ENCODE data around the gene EME2. TPM values are rescaled to one million over a fixed set of nuclear protein-coding genes. Genes with fewer than 3 reads are reported as not detected.

EME2 gene
- total and polyA plus RNA-seq, 2 of the 13 experiments (the other 11 are each of a cell fraction or from before 2014, with no cell fraction given): 4.4 to 7.6 TPM

DNA sequence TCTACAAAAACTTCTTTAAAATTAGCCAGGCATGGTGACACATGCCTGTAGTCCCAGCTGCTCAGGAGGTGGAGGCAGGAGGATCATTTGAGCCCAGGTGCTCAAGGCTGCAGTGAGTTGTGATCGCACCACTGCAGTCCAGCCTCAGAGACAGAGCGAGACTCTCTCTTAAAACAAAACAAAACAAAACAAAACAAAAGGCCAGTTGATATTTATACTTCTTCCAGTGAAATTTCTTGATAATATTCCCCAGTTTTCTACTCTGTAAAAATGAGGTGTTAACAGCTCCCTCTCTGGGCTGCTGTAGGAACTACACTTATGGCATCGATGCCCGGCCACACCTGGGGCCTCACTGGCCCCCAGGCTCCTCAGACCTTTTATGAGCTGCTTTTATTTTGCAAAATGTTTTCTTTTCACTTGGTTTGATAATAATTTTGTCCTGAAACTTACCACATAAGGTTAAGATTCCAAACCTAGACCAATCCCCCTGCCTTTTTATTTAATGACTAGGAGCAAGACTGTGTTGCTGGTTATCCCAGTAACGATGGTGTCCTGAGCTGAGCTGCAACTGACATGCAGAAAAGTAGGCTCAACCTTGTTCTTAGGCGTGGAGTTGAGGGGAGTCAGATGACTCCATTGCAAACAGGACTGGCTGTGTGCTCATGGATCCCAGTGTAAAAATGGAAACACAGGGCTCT, 49.0 kb upstream of the EME2 start:
- Histone ChIP-seq H3K36me3 (replicated peaks in 1 of 2; ENCODE audit: control insufficient read depth in 1 of 2, insufficient read depth in 2 of 2, low read length in 2 of 2) (peaks cover 24 to 33% of the 10 kb centered on the region in 2 experiments; a peak in 4 of 5 replicates), H2AFZ (ENCODE audit: low read length) (no peak overlapping the region), H3K4me1 (ENCODE audit: insufficient read depth, low read length) (peaks cover 50% of the 10 kb centered on the region), H3K27me3 (ENCODE audit: control insufficient read depth in 1 of 2, insufficient read depth in 2 of 2, low read length in 2 of 2) (no peaks in the 10 kb centered on the region), H3K9ac (ENCODE audit: insufficient read depth, low read depth, low read length) (no peak overlapping the region), H4K20me1 (ENCODE audit: insufficient read depth, low read length) (peaks cover 10% of the 10 kb centered on the region), H3K4me2 (ENCODE audit: low read depth, low read length) (no peak overlapping the region), H3K27ac (ENCODE audit: extremely low read length, insufficient read depth, low read length) (no peak overlapping the region), H3K9me3 (ENCODE audit: low read length) (no peaks in the 10 kb centered on the region), H3K4me3 (replicated peaks in 1 of 3; ENCODE audit: insufficient read depth in 1 of 3, low read depth in 2 of 3, low read length in 3 of 3) (no peak overlapping the region), H3K79me2 (ENCODE audit: insufficient read depth, low read length) (peaks cover 12% of the 10 kb centered on the region)
- ATAC-seq (peak; percentile 58; the same call in 1 of the 3 replicates), FAIRE-seq (peak; percentile 56), DNase-seq (ENCODE audit: low spot score) (peak; percentile 37)
- ChIA-PET POLR2A (interaction anchor here (1.7 kb wide), 1 partner anchor 46 kb away, joined by 8 read pairs; the partner anchor contains the start of gene JPT2), CTCF (ENCODE audit: low intra/inter-chr PET ratio, low total read pairs) (no interaction called here)
- no TSS peak for BruUV-seq (replicated peaks)
- in situ Hi-C loops (cut with HindIII; ENCODE audit: extremely low pct_ligation_motif_present, low pct_unique_long_range_greater_than_20kb): no loop called here
- WGBS (ENCODE audit: low lambda C conversion rate): 60% methylated on average over 6 of the region's 6 CpGs
- intact Hi-C loops (cut with micrococcal nuclease; ENCODE audit: unreplicated experiment): no loop called here
- TF ChIP-seq ZSCAN21 (CRISPR knock-in tag; IDR thresholded peaks at IDR 0.05; ENCODE audit: borderline replicate concordance): no peak
- TF ChIP-seq FOXA1 (IDR thresholded peaks at IDR 0.05): no peak
- no peak for TF ChIP-seq FOXA1 (CRISPR knock-in tag; IDR thresholded peaks at IDR 0.05)
- TF ChIP-seq ZNF850 (CRISPR knock-in tag; conservative IDR thresholded peaks at IDR 0.05): no peak
- peak; percentile 33 for TF ChIP-seq XRCC5 (optimal IDR thresholded peaks at IDR 0.05; ENCODE audit: low read length)
- no peak for TF ChIP-seq CEBPB (IDR thresholded peaks at IDR 0.05; ENCODE audit: borderline replicate concordance, low read depth, low read length)
- TF ChIP-seq HMGA1 (CRISPR knock-in tag; conservative IDR thresholded peaks at IDR 0.05): no peak
- TF ChIP-seq, protein P1, sequence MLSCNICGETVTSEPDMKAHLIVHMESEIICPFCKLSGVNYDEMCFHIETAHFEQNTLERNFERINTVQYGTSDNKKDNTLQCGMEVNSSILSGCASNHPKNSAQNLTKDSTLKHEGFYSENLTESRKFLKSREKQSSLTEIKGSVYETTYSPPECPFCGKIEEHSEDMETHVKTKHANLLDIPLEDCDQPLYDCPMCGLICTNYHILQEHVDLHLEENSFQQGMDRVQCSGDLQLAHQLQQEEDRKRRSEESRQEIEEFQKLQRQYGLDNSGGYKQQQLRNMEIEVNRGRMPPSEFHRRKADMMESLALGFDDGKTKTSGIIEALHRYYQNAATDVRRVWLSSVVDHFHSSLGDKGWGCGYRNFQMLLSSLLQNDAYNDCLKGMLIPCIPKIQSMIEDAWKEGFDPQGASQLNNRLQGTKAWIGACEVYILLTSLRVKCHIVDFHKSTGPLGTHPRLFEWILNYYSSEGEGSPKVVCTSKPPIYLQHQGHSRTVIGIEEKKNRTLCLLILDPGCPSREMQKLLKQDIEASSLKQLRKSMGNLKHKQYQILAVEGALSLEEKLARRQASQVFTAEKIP (CRISPR knock-in tag; IDR thresholded peaks at IDR 0.05; ENCODE audit: borderline replicate concordance): no peak
- TF ChIP-seq ZNF768 (CRISPR knock-in tag; IDR thresholded peaks at IDR 0.05): no peak
- TF ChIP-seq, protein P2, sequence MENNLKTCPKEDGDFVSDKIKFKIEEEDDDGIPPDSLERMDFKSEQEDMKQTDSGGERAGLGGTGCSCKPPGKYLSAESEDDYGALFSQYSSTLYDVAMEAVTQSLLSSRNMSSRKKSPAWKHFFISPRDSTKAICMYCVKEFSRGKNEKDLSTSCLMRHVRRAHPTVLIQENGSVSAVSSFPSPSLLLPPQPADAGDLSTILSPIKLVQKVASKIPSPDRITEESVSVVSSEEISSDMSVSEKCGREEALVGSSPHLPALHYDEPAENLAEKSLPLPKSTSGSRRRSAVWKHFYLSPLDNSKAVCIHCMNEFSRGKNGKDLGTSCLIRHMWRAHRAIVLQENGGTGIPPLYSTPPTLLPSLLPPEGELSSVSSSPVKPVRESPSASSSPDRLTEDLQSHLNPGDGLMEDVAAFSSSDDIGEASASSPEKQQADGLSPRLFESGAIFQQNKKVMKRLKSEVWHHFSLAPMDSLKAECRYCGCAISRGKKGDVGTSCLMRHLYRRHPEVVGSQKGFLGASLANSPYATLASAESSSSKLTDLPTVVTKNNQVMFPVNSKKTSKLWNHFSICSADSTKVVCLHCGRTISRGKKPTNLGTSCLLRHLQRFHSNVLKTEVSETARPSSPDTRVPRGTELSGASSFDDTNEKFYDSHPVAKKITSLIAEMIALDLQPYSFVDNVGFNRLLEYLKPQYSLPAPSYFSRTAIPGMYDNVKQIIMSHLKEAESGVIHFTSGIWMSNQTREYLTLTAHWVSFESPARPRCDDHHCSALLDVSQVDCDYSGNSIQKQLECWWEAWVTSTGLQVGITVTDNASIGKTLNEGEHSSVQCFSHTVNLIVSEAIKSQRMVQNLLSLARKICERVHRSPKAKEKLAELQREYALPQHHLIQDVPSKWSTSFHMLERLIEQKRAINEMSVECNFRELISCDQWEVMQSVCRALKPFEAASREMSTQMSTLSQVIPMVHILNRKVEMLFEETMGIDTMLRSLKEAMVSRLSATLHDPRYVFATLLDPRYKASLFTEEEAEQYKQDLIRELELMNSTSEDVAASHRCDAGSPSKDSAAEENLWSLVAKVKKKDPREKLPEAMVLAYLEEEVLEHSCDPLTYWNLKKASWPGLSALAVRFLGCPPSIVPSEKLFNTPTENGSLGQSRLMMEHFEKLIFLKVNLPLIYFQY (CRISPR knock-in tag; IDR thresholded peaks at IDR 0.05; ENCODE audit: borderline replicate concordance): no peak
- no peak for TF ChIP-seq ZNF460 (CRISPR knock-in tag; IDR thresholded peaks at IDR 0.05; ENCODE audit: borderline replicate concordance)
- peak; percentile 44 for TF ChIP-seq STAG1 (CRISPR knock-in tag; IDR thresholded peaks at IDR 0.05)
- TF ChIP-seq SMC3 (IDR thresholded peaks at IDR 0.05; ENCODE audit: low read length): peak; percentile 45; the same call in 1 of the 2 replicates
- TF ChIP-seq SMAD3 (CRISPR knock-in tag; IDR thresholded peaks at IDR 0.05): no peak
- TF ChIP-seq, protein P3, sequence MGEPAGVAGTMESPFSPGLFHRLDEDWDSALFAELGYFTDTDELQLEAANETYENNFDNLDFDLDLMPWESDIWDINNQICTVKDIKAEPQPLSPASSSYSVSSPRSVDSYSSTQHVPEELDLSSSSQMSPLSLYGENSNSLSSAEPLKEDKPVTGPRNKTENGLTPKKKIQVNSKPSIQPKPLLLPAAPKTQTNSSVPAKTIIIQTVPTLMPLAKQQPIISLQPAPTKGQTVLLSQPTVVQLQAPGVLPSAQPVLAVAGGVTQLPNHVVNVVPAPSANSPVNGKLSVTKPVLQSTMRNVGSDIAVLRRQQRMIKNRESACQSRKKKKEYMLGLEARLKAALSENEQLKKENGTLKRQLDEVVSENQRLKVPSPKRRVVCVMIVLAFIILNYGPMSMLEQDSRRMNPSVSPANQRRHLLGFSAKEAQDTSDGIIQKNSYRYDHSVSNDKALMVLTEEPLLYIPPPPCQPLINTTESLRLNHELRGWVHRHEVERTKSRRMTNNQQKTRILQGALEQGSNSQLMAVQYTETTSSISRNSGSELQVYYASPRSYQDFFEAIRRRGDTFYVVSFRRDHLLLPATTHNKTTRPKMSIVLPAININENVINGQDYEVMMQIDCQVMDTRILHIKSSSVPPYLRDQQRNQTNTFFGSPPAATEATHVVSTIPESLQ (CRISPR knock-in tag; conservative IDR thresholded peaks at IDR 0.05): no peak
- TF ChIP-seq HOXD1 (CRISPR knock-in tag; IDR thresholded peaks at IDR 0.05): no peak
- 0 out of 2 replicates have a peak, but pooled peaks have one; percentile 24 for TF ChIP-seq ZNF501 (CRISPR knock-in tag; IDR thresholded peaks at IDR 0.05)

All from HepG2 (cell line).